LNCaP clone FGC (cell line): ENCODE measurements around the gene EPHB1.

ENCODE experiments used
- DNase-seq: peaks from one replicate; pipeline ENCODE4 v3.0.0-alpha.2; 2011; ENCODE audit warnings: low read depth
- H3K4me3 ChIP-seq: 2 replicates; pipeline ENCODE4 v1.5.1; 2011; ENCODE audit warnings: mild to moderate bottlenecking, low read depth, low read length, control low read depth
- TF ChIP-seq, protein P1 (sequence below): IDR thresholded peaks from 2 replicates; pipeline ENCODE4 v1.5.1; 2012; ENCODE audit warnings: mild to moderate bottlenecking; ENCODE audit not compliant: control insufficient read depth, insufficient read depth; ENCODE audit errors: extremely low read depth

The EPHB1 gene

DNA sequence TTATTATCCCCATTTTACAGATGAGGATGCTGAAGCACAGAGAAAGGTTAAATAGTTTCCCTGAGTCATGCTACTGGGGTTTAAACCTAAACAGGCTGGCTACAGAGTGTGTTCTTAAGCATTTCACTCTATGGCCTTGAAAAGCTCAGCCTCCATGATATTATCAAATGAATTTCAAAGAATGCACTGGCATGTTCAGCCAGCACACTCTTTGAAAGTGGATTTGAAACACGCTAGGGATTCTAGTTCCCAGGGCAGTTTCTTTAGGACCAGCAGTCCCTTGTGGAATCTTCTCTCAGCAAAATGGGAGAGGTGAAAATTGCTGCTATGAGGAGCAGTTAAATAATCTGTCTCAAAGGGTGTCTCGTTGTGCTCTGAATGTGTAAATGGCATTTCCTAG, 213.3 kb downstream of the EPHB1 start:
- H3K4me3 ChIP-seq = no peak overlapping the region
- DNase-seq = no peak
- TF ChIP-seq, protein P1, sequence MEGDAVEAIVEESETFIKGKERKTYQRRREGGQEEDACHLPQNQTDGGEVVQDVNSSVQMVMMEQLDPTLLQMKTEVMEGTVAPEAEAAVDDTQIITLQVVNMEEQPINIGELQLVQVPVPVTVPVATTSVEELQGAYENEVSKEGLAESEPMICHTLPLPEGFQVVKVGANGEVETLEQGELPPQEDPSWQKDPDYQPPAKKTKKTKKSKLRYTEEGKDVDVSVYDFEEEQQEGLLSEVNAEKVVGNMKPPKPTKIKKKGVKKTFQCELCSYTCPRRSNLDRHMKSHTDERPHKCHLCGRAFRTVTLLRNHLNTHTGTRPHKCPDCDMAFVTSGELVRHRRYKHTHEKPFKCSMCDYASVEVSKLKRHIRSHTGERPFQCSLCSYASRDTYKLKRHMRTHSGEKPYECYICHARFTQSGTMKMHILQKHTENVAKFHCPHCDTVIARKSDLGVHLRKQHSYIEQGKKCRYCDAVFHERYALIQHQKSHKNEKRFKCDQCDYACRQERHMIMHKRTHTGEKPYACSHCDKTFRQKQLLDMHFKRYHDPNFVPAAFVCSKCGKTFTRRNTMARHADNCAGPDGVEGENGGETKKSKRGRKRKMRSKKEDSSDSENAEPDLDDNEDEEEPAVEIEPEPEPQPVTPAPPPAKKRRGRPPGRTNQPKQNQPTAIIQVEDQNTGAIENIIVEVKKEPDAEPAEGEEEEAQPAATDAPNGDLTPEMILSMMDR = no peak

DNA sequence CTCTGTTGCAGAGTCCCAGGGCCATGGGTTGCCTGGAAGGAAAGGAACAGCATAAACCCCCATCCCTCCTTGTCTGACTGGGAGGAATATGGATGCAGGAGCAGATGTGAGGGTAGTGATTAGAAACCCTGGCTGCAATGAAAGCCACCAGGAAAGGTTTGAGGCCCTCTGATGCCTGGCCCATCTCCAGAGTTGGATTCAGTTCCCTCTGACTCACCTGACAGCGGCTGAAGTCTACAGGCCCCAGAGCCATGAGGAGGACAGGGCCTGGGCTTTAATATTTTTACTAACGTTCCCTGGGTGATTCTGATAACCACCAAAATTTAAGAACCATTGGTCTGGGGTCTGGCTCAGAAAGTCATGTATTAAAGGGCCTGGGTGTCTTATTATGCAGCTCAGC, 214.0 kb downstream of the EPHB1 start:
- no peak for DNase-seq
- TF ChIP-seq, protein P1 = no peak
- no peak overlapping the region for H3K4me3 ChIP-seq

DNA sequence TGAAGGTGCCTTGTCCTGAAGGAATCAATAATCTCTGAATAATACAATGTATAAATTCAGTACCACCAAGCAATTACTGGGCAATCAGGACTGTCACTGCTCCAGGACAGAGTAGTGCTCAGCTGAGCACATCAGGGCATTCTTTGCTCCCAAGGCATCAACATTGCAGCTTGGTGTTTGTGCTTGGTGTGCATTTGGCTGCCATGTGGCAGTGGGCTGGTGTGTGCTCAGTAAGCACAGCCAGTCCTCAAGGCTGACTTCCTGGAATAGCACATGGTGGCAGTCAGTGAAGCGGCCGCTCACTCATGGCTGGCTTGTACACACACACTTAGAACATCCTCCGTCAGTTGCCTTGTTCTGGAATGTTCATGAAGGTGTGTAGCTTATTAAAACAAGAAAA, 217.0 kb downstream of the EPHB1 start:
- TF ChIP-seq, protein P1 = no peak
- no peak overlapping the region for H3K4me3 ChIP-seq
- DNase-seq = no peak

DNA sequence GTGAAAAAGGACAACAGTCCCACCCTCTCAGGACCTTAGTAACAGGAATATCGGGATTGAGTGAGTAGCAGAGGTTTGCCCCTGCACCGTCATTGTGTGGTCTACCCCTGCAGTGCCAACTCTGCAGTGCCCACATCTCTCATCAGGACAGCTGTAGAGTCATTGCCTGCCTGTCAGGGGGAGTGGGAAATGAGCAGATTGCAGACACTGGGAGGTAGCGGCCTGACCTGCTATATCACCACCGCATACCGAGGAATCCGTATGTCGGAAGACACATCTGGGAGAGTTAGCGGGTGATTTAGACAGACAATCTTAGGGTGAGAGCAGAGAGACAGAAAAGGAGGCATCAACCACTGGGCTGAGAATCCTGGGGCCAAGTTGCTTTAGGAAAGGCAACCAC, 218.1 kb downstream of the EPHB1 start:
- TF ChIP-seq, protein P1 = no peak
- DNase-seq = no peak
- no peak overlapping the region for H3K4me3 ChIP-seq

DNA sequence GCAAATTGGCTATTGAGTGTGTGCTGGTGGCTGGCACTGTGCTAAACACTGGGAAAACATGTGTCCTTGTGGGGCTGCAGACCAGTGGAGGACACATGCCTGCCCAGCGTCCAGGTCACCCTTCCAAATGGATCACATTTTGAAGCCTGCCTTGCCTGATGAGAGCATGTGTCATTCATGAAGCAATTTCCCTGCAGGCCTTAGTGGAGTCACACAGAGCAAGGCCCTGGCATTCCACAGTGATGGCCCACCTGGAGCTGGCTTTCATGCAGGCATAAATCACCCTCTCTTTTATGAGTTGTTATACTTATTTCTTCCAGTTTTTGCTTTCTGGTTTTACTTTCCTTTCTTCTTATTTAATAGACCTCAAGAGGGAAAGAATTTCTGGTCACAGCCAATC, 219.5 kb downstream of the EPHB1 start:
- DNase-seq = no peak
- TF ChIP-seq, protein P1 = no peak
- no peak overlapping the region for H3K4me3 ChIP-seq

DNA sequence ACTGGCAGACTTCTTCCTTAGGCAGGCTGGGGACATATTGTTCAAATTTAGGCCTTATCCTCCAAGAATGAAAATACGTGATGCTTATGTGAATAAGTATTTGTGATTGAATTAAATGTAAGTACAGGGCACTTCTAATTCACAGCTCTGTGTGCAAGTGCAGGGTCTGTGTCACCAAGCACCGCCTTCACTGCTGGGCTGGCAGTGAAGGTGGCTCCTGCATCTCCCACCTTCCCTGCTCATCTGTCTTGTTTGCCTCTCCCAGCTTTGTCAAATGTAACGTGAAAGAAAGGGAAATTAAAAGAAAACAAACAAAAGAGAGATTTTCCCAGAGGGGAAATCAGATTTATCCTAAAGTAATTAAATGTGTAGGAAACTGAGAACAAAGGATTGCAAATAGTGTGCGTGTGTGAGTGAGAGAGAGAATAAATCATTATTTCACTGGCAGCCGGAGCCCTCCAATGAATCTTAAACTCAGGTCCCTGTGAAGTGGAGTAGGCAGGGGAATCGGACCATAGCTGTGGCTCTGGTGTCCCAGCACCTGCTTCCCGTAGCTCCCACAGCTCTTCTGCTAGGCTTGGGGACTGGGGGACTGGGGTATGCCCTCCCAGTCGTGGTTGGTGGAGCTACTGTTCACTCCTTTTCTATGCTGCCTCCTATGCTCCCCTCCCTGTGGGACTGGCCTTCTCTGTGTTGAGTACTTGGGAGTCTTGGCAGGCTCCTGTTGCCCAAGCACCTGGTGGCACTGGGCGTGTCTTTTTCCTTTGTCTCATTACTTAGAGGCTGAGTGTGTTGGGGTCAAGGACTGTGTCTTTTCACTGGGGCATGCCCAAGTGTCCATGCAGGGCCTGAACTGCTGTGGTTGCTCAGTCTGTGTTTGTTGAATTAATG, 222.2 kb downstream of the EPHB1 start:
- TF ChIP-seq, protein P1 = no peak
- no peak overlapping the region for H3K4me3 ChIP-seq
- no peak for DNase-seq

DNA sequence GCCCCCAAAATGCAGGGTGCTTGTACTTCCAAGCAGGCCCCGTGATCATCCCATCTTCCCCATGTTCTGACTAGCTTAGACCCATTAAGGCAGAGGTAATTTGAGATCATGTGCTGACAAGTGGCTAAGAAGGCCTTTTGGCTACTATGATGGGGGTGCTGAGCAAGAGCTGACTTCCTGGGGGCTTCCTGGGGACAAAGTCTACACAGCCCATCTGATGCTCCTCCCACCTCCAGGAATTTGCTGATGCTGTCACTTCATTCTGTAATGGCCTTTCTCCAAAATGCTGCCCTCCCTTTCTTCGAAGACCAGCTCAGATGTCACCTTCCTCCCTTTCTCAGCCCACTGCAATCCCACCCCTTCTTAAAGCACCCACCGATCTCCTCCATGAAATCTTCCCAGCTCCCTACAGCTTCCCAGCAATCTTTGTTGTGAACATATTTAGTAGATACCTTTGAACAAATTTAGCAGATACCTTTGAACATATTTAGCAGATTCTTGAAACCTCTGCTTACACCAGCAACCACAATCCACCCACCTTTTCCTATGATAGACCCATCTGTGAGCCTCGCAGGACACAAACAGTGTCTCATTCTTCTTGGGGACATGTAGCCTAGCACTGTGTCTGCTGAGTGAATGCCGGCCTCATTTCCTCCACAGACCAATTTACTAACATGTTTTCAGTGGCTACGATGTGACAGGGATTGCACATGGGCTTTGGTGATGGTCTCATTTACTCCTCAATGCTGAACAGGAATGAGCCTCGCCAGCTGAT, 223.3 kb downstream of the EPHB1 start:
- no peak for DNase-seq
- TF ChIP-seq, protein P1 = no peak
- no peak overlapping the region for H3K4me3 ChIP-seq
